ENCODE data around the gene DUSP16.
"Not testable (repeated sequence)": the region's sequence is repeated elsewhere in the genome, so short reads cannot be mapped to it uniquely, and the experiment has no call there.

DUSP16 gene

GRCh38 chr12:12583510-12584178 lies 21.0 kb upstream of the DUSP16 start:
- DNase-seq: no peak

GRCh38 chr12:12582895-12583303 lies 20.2 kb upstream of the DUSP16 start:
- peak; percentile 9 to 29 for DNase-seq

- DNase-seq: no peak
Observed at GRCh38 chr12:12582193-12582881, 19.7 kb upstream of the DUSP16 start.

- DNase-seq: not testable (repeated sequence)
Observed at GRCh38 chr12:12580716-12581115, 18.1 kb upstream of the DUSP16 start.

GRCh38 chr12:12577786-12578185 lies 15.1 kb upstream of the DUSP16 start:
- DNase-seq: no peak

- DNase-seq: no peak
Observed at GRCh38 chr12:12572659-12573058, 10.0 kb upstream of the DUSP16 start.

- DNase-seq: not testable (repeated sequence)
Observed at GRCh38 chr12:12565971-12566370, 3.3 kb upstream of the DUSP16 start.

- no peak for DNase-seq
Observed at GRCh38 chr12:12564911-12565310, 2.2 kb upstream of the DUSP16 start.

GRCh38 chr12:12563290-12563928 lies 746 bp upstream of the DUSP16 start:
- DNase-seq: no peak

GRCh38 chr12:12562016-12562483 lies 613 bp downstream of the DUSP16 start:
- DNase-seq: peak; percentile 11 to 22

GRCh38 chr12:12561371-12562015 lies 1.2 kb downstream of the DUSP16 start:
- peak; percentile 35 to 37 for DNase-seq

GRCh38 chr12:12560587-12561370 lies 1.9 kb downstream of the DUSP16 start:
- DNase-seq: peak; percentile 18 to 60

- no peak for DNase-seq
Observed at GRCh38 chr12:12559719-12560296, 2.9 kb downstream of the DUSP16 start.

- no peak for DNase-seq
Observed at GRCh38 chr12:12558291-12558690, 4.4 kb downstream of the DUSP16 start.

GRCh38 chr12:12557733-12558132 lies 4.9 kb downstream of the DUSP16 start:
- no peak for DNase-seq

- DNase-seq: no peak
Observed at GRCh38 chr12:12555656-12556055, 7.0 kb downstream of the DUSP16 start.

- no peak for DNase-seq
Observed at GRCh38 chr12:12553208-12553785, 9.4 kb downstream of the DUSP16 start.

- DNase-seq: no peak
Observed at GRCh38 chr12:12551115-12551514, 11.5 kb downstream of the DUSP16 start.

- no peak for DNase-seq
Observed at GRCh38 chr12:12550277-12550676, 12.4 kb downstream of the DUSP16 start.

GRCh38 chr12:12549426-12549825 lies 13.2 kb downstream of the DUSP16 start:
- DNase-seq: no peak

- DNase-seq: no peak
Observed at GRCh38 chr12:12548713-12549112, 13.9 kb downstream of the DUSP16 start.

GRCh38 chr12:12546314-12546772 lies 16.3 kb downstream of the DUSP16 start:
- no peak for DNase-seq

All from stimulated activated CD4-positive, alpha-beta T cell treated with anti-CD3 and anti-CD28 coated beads, Interleukin-4, amount 100 ng/mL, for 4 hours (primary cell).